Stimulated activated CD4-positive, alpha-beta T cell treated with anti-CD3 and anti-CD28 coated beads, Interleukin-12 subunit alpha, Interleukin-12 subunit beta, amount 100 ng/mL, for 4 hours (primary cell): ENCODE measurements around the gene CEP152.

ENCODE experiments used
- DNase-seq: peaks from one replicate; pipeline ENCODE4 v3.0.0-alpha.2; 2020

The CEP152 gene

GRCh38 chr15:48761393-48762158, 49.3 kb downstream of the CEP152 start:
- DNase-seq = no peak

- no peak for DNase-seq
Observed at GRCh38 chr15:48759921-48760320, 50.9 kb downstream of the CEP152 start.

GRCh38 chr15:48757661-48758060, 53.2 kb downstream of the CEP152 start:
- DNase-seq = no peak

- no peak for DNase-seq
Observed at GRCh38 chr15:48754011-48754410, 56.9 kb downstream of the CEP152 start.

GRCh38 chr15:48751595-48751994, 59.3 kb downstream of the CEP152 start:
- DNase-seq = no peak

GRCh38 chr15:48748535-48748934, 62.3 kb downstream of the CEP152 start:
- DNase-seq = no peak

- DNase-seq = no peak
Observed at GRCh38 chr15:48733615-48734014, 77.3 kb downstream of the CEP152 start.

GRCh38 chr15:48730506-48730905, 80.4 kb downstream of the CEP152 start:
- DNase-seq = no peak

- no peak for DNase-seq
Observed at GRCh38 chr15:48723969-48724368, 86.9 kb downstream of the CEP152 start.

- no peak for DNase-seq
Observed at GRCh38 chr15:48722764-48723661, 87.9 kb downstream of the CEP152 start.

- DNase-seq = no peak
Observed at GRCh38 chr15:48721061-48721810, 89.6 kb downstream of the CEP152 start.

- DNase-seq = no peak
Observed at GRCh38 chr15:48720646-48721045, 90.2 kb downstream of the CEP152 start.

- DNase-seq = no peak
Observed at GRCh38 chr15:48719668-48720067, 91.2 kb downstream of the CEP152 start.

GRCh38 chr15:48718646-48719045, 92.2 kb downstream of the CEP152 start:
- no peak for DNase-seq

- no peak for DNase-seq
Observed at GRCh38 chr15:48717458-48717857, 93.4 kb downstream of the CEP152 start.

- no peak for DNase-seq
Observed at GRCh38 chr15:48712546-48712945, 98.3 kb downstream of the CEP152 start.

- no peak for DNase-seq
Observed at GRCh38 chr15:48710952-48711495, 99.8 kb downstream of the CEP152 start.

GRCh38 chr15:48708641-48709040, 102.2 kb downstream of the CEP152 start:
- no peak for DNase-seq

GRCh38 chr15:48705381-48705780, 105.5 kb downstream of the CEP152 start:
- DNase-seq = no peak

GRCh38 chr15:48703544-48703943, 107.3 kb downstream of the CEP152 start:
- DNase-seq = no peak

- DNase-seq = no peak
Observed at GRCh38 chr15:48702569-48703236, 108.2 kb downstream of the CEP152 start.

GRCh38 chr15:48696627-48697312, 114.1 kb downstream of the CEP152 start:
- DNase-seq = no peak
